Fibroblast of lung (primary cell): Measurements from ENCODE around the gene SRC. TPM values are rescaled to one million over a fixed set of nuclear protein-coding genes. Genes with fewer than 3 reads are reported as not detected.

Experiments
- DNase-seq, 2 donors: peaks; one replicate each; pipeline versions ENCODE4 v3.0.0 to v3.0.0-alpha.2; 2010; ENCODE audit warnings: low read depth in 2 of 2
- H2AFZ ChIP-seq: 2 replicates; pipeline ENCODE4 v1.5.1; 2012; ENCODE audit warnings: low read length, control low read depth, inconsistent platforms
- H3K27ac ChIP-seq: 2 replicates; pipeline ENCODE4 v1.5.1; 2011; ENCODE audit warnings: low read length, control low read depth; ENCODE audit not compliant: insufficient read depth
- H3K27me3 ChIP-seq: 2 replicates; pipeline ENCODE4 v1.5.1; 2011; ENCODE audit warnings: mild to moderate bottlenecking, low read length; ENCODE audit not compliant: control insufficient read depth, insufficient read depth
- H3K36me3 ChIP-seq: 2 replicates; pipeline ENCODE4 v1.5.1; 2011; ENCODE audit warnings: low read length; ENCODE audit not compliant: control insufficient read depth, insufficient read depth
- H3K4me1 ChIP-seq: 2 replicates; pipeline ENCODE4 v1.5.1; 2011; ENCODE audit warnings: low read length; ENCODE audit not compliant: control insufficient read depth, insufficient read depth; ENCODE audit errors: extremely low read depth
- H3K4me2 ChIP-seq: 2 replicates; pipeline ENCODE4 v1.5.1; 2011; ENCODE audit warnings: low read length, control low read depth; ENCODE audit not compliant: insufficient read depth; ENCODE audit errors: extremely low read depth
- H3K4me3 ChIP-seq, 4 experiments: fragments of 200-600 bp in 1 of 4; sonication (generic) in 1 of 4; replicated peaks in 1 of 4; 2 replicates each; pipeline ENCODE4 v1.5.1; 2011 to 2016; ENCODE audit warnings: low read length in 4 of 4, low read depth in 3 of 4, mild to moderate bottlenecking in 3 of 4, control low read depth in 2 of 4, inconsistent platforms in 1 of 4, mixed read lengths in 1 of 4; ENCODE audit not compliant: insufficient read depth in 1 of 4; ENCODE audit errors: control extremely low read depth in 1 of 4
- H3K79me2 ChIP-seq: 2 replicates; pipeline ENCODE4 v1.5.1; 2012; ENCODE audit warnings: mild to moderate bottlenecking, low read length, inconsistent platforms; ENCODE audit not compliant: control insufficient read depth, insufficient read depth
- H3K9ac ChIP-seq: 2 replicates; pipeline ENCODE4 v1.5.1; 2011; ENCODE audit warnings: mild to moderate bottlenecking, low read length, control low read depth; ENCODE audit not compliant: insufficient read depth
- H3K9me3 ChIP-seq: 2 replicates; pipeline ENCODE4 v1.5.1; 2012; ENCODE audit warnings: low read depth, low read length; ENCODE audit not compliant: control insufficient read depth, insufficient read depth
- H4K20me1 ChIP-seq: 2 replicates; pipeline ENCODE4 v1.5.1; 2011; ENCODE audit warnings: low read length; ENCODE audit not compliant: control insufficient read depth, insufficient read depth; ENCODE audit errors: extremely low read depth
- CTCF ChIP-seq, 2 donors: IDR thresholded peaks in 1 of 2; conservative IDR thresholded peaks in 1 of 2; 1 replicate in 1 of 2; 2 replicates in 1 of 2; pipeline ENCODE4 v1.5.1; 2011 to 2012; ENCODE audit warnings: low read length in 2 of 2, control low read depth in 1 of 2, inconsistent platforms in 1 of 2, low read depth in 1 of 2, mild to moderate bottlenecking in 1 of 2
- EZH2 ChIP-seq: IDR thresholded peaks from 2 replicates; pipeline ENCODE4 v1.5.1; 2012; ENCODE audit warnings: low read length, control low read depth, mild to moderate bottlenecking; ENCODE audit errors: missing control alignments
- polyA plus RNA-seq, 2 donors: library from polyadenylated mRNA; depleted of rRNA in 1 of 2; stranded (reverse) in 1 of 2; unstranded in 1 of 2; fragments of >200 nt; gene quantifications; 2 replicates each; pipeline ENCODE4 v1.2.1, GENCODE V29; 2011 to 2012; ENCODE audit warnings: missing spikeins in 1 of 2
- total RNA-seq: library from RNA; depleted of rRNA; stranded (reverse); fragments of >200 nt; gene quantifications from 2 replicates; pipeline ENCODE4 v1.2.1, GENCODE V29; 2014

Gene SRC
- total and polyA plus RNA-seq, 2 donors (not counting 1 experiment from before 2014, with no cell fraction given), result 17.8 to 20.3 TPM

GRCh38 chr20:37359331-37359730 lies 13.4 kb downstream of the SRC start:
- H3K79me2 ChIP-seq, result peaks cover 12% of the 10 kb centered on the region

GRCh38 chr20:37359836-37360235 lies 13.9 kb downstream of the SRC start:
- H3K4me2 ChIP-seq, result no peak overlapping the region
- no peak overlapping the region for H3K4me3 ChIP-seq
- peaks cover 7% of the 10 kb centered on the region for H3K4me1 ChIP-seq
- no peaks in the 10 kb centered on the region for H3K27me3 ChIP-seq
- DNase-seq, result no peak
- H3K9ac ChIP-seq, result no peak overlapping the region
- no peak overlapping the region for H3K27ac ChIP-seq
- H3K9me3 ChIP-seq, result no peaks in the 10 kb centered on the region
- TF ChIP-seq EZH2 (no peak), CTCF (conservative IDR thresholded peaks at IDR 0.05 in 1 of 2, IDR thresholded peaks at IDR 0.05 in 1 of 2; ENCODE audit: low read depth in 1 of 2, low read length in 2 of 2) (no peak)
- peaks cover 12% of the 10 kb centered on the region for H3K79me2 ChIP-seq
- no peaks in the 10 kb centered on the region for H3K36me3 ChIP-seq
- no peak overlapping the region for H2AFZ ChIP-seq
- H4K20me1 ChIP-seq, result peaks cover 2% of the 10 kb centered on the region

More at GRCh38 chr20:37359331-37359730, 13.4 kb downstream of the SRC start:
- no peak overlapping the region for H3K9ac ChIP-seq
- no peak overlapping the region for H3K4me2 ChIP-seq
- no peak for DNase-seq
- no peaks in the 10 kb centered on the region for H3K9me3 ChIP-seq
- H3K4me1 ChIP-seq, result peaks cover 7% of the 10 kb centered on the region
- TF ChIP-seq EZH2 (no peak), CTCF (conservative IDR thresholded peaks at IDR 0.05 in 1 of 2, IDR thresholded peaks at IDR 0.05 in 1 of 2; ENCODE audit: low read depth in 1 of 2, low read length in 2 of 2) (no peak)
- no peaks in the 10 kb centered on the region for H3K27me3 ChIP-seq
- H2AFZ ChIP-seq, result no peak overlapping the region
- H4K20me1 ChIP-seq, result peaks cover 2% of the 10 kb centered on the region
- no peaks in the 10 kb centered on the region for H3K36me3 ChIP-seq
- no peak overlapping the region for H3K27ac ChIP-seq
- no peak overlapping the region for H3K4me3 ChIP-seq

- H3K9ac ChIP-seq, result no peak overlapping the region
- H3K4me3 ChIP-seq, result no peak overlapping the region
- H4K20me1 ChIP-seq, result peaks cover 2% of the 10 kb centered on the region
- TF ChIP-seq CTCF (conservative IDR thresholded peaks at IDR 0.05 in 1 of 2, IDR thresholded peaks at IDR 0.05 in 1 of 2; ENCODE audit: low read depth in 1 of 2, low read length in 2 of 2) (no peak), EZH2 (no peak)
- no peak for DNase-seq
- H3K79me2 ChIP-seq, result peaks cover 10% of the 10 kb centered on the region
- H3K4me2 ChIP-seq, result no peak overlapping the region
- H3K9me3 ChIP-seq, result no peaks in the 10 kb centered on the region
- H3K4me1 ChIP-seq, result peaks cover 7% of the 10 kb centered on the region
- no peaks in the 10 kb centered on the region for H3K27me3 ChIP-seq
- no peak overlapping the region for H2AFZ ChIP-seq
- H3K27ac ChIP-seq, result no peak overlapping the region
- H3K36me3 ChIP-seq, result no peaks in the 10 kb centered on the region
These were observed 14.6 kb downstream of the SRC start for GRCh38 chr20:37360391-37361115.
